ENCODE data around the gene RAX2. TPM values are rescaled to one million over a fixed set of nuclear protein-coding genes. Genes with fewer than 3 reads are reported as not detected.

RAX2 gene
- total and polyA plus RNA-seq, 2 of the 13 experiments (the other 11 are each of a cell fraction or from before 2014, with no cell fraction given): not detected

GRCh38 chr19:3721131-3721886, 50.7 kb downstream of the RAX2 start (continued):
- TF ChIP-seq CHD4 (IDR thresholded peaks at IDR 0.05; ENCODE audit: borderline replicate concordance, low read length): peak; percentile 96; the same call in 1 of the 2 replicates
- 0 out of 2 replicates have a peak, but pooled peaks have one; percentile 37 for TF ChIP-seq ZNF619 (CRISPR knock-in tag; IDR thresholded peaks at IDR 0.05)
- TF ChIP-seq PAXIP1 (CRISPR knock-in tag; conservative IDR thresholded peaks at IDR 0.05): peak; percentile 37; the same call in 1 of the 2 replicates
- no peak for TF ChIP-seq NONO (IDR thresholded peaks at IDR 0.05)
- TF ChIP-seq NONO (CRISPR knock-in tag; conservative IDR thresholded peaks at IDR 0.05): peak; percentile 65; the same call in 1 of the 2 replicates
- peak; percentile 55 for TF ChIP-seq ZNF687 (CRISPR knock-in tag; IDR thresholded peaks at IDR 0.05)
- peak; percentile 88 for TF ChIP-seq TAF15 (IDR thresholded peaks at IDR 0.05; ENCODE audit: low read depth, low read length, poor library complexity, severe bottlenecking)
- TF ChIP-seq ZNF546 (CRISPR knock-in tag; conservative IDR thresholded peaks at IDR 0.05): peak; percentile 78; the same call in 1 of the 2 replicates
- TF ChIP-seq HNRNPLL (IDR thresholded peaks at IDR 0.05; ENCODE audit: low read depth, low read length, poor library complexity, severe bottlenecking): peak; percentile 64
- TF ChIP-seq RORA (CRISPR knock-in tag; IDR thresholded peaks at IDR 0.05): no peak
- TF ChIP-seq NR2F1 (CRISPR knock-in tag; IDR thresholded peaks at IDR 0.05): 0 out of 4 replicates have a peak, but pooled peaks of 1 of the 2 experiments have one; percentile 16
- TF ChIP-seq PHB2 (IDR thresholded peaks at IDR 0.05; ENCODE audit: partially characterized antibody): no peak
- no peak for TF ChIP-seq HNRNPL (IDR thresholded peaks at IDR 0.05; ENCODE audit: low read depth, low read length)
- no peak for TF ChIP-seq ZNF746 (CRISPR knock-in tag; IDR thresholded peaks at IDR 0.05)
- 0 out of 2 replicates have a peak, but pooled peaks have one; percentile 40 for TF ChIP-seq ZNF253 (CRISPR knock-in tag; IDR thresholded peaks at IDR 0.05; ENCODE audit: borderline replicate concordance)
- TF ChIP-seq ZNF614 (CRISPR knock-in tag; IDR thresholded peaks at IDR 0.05; ENCODE audit: borderline replicate concordance): peak; percentile 72; the same call in 1 of the 2 replicates
- no peak for TF ChIP-seq SRSF9 (IDR thresholded peaks at IDR 0.05; ENCODE audit: borderline replicate concordance, insufficient read depth, low read depth, low read length, poor library complexity, severe bottlenecking)
